GM18519 (cell line): ENCODE data around the gene PDS5A.
"Not testable (repeated sequence)": the region's sequence is repeated elsewhere in the genome, so short reads cannot be mapped to it uniquely, and the experiment has no call there.

ENCODE experiments used
- ATAC-seq: cut with Tn5 transposase; IDR thresholded peaks from one replicate; pipeline ENCODE4 v1.9.1; 2021; ENCODE audit warnings: mild to moderate bottlenecking, moderate library complexity; ENCODE audit not compliant: unreplicated experiment, low FRiP score

Gene PDS5A

GRCh38 chr4:39781988-39782387 is 195.7 kb downstream of the PDS5A start:
- not testable (repeated sequence) for ATAC-seq
